Body of pancreas (tissue), 4 donors: Measurements from ENCODE around the gene TENT4B.

ENCODE experiments used
- CTCF ChIP-seq, 7 experiments: fragments of 450-650 bp in 4 of 7; fragments of 200-600 bp in 3 of 7; sonication (generic) in 3 of 7; IDR thresholded peaks; one replicate each; pipeline ENCODE4 v1.5.1; 2016 to 2019; ENCODE audit warnings: antibody characterized with exemption in 7 of 7
- POLR2A ChIP-seq, 3 donors: fragments of 450-650 bp; IDR thresholded peaks; one replicate each; pipeline ENCODE4 v1.6.1; 2016; ENCODE audit warnings: antibody characterized with exemption in 3 of 3, mild to moderate bottlenecking in 2 of 3

GRCh38 chr16:50207652-50208051, 54.5 kb downstream of the TENT4B start:
- TF ChIP-seq CTCF (IDR thresholded peaks at IDR 0.05) (no peak), POLR2A (IDR thresholded peaks at IDR 0.05) (no peak)
